Effector CD8-positive, alpha-beta T cell (primary cell): ENCODE measurements around the gene PER2.

Experiments
- DNase-seq: peaks from one replicate; lab custom pipeline; 2025; lab: John Stamatoyannopoulos, UW

The PER2 gene

GRCh38 chr2:238247002-238247822 lies 41.2 kb downstream of the PER2 start:
- no peak for DNase-seq

DNA sequence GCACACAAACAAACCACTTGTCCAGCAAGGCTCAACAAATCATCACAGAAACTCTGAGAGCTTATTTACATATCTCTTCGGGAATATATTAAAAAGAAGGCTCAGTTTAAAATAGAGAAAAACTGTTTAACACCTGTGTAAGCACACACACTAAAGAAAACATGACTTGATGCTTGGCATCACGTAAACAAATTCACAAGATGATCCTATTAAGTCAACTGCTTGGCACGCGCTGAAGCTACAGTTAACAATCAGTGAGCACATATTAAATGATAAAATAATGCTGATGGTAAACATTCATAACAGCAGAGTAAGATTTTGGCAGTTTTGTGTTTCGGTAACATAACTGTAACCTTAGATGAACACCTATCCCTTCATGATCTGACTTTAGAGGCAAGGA lies 44.3 kb downstream of the PER2 start:
- no peak for DNase-seq

DNA sequence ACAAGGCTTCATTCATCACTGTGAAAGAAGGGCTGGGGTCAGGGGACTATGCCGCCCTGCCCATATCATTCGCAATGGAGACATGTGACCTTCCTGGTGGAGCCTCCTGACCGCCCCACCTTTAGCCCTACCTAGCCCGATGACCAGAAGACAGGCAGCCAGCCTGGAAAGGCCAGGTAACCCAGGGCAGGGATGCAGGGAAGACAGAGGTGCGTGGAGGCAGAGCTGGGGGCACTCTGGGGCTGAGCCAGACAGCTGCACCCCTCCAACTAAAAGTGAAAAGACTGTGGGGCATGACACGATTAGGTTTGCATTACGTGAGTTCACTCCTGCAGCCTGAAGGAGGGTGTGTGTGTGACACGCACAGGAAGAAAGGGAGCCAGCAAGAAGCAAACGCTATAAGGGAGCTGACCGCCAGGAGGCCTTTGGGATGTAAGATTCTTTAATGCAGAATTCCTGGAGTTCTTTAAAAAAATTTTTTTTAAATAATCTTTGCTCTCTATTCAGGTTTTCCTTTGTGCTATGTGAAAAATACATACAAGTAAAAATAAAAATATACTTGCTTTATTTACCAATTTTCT lies 44.8 kb downstream of the PER2 start:
- DNase-seq: no peak

DNA sequence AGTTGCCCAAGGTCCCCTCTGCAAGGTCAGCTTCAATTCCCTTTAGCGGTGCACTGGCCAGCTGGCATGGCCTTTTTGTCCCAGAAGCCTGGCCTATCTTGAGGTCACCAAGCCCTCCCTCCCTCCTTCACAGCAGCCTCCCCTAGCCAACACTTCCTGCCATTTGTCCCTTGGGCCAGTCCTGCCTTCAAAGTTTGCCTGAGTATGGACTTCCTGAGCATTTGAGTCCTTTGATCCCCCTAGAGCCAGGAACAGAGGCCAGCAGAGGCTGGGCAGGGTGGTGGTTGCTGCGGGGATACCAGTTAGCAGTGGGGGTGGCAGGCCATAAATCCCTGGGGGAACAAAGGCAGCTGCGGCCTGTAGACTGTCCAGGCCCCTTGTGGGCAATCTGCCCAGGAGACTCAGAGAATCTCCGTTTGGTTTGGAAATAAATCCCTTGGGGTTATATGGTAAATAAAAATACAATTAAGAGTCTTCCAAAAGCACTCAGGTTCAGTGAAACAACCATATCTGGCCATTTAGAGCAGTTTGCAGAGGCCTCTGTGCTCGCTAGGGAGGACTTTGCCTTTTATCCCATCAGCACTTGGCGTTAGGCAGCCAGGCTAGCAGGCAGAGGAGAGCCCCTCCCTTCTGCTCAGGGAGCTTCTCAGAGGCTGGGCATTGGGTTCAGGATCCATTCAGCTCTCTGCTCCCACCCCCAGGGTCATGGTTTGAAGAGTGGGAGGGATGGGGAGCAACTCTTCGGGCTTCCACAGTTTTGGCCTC lies 45.5 kb downstream of the PER2 start:
- DNase-seq: no peak

- DNase-seq: no peak
These were observed 46.4 kb downstream of the PER2 start for GRCh38 chr2:238241970-238242369.

- no peak for DNase-seq
These were observed 47.4 kb downstream of the PER2 start for GRCh38 chr2:238240757-238241711.

DNA sequence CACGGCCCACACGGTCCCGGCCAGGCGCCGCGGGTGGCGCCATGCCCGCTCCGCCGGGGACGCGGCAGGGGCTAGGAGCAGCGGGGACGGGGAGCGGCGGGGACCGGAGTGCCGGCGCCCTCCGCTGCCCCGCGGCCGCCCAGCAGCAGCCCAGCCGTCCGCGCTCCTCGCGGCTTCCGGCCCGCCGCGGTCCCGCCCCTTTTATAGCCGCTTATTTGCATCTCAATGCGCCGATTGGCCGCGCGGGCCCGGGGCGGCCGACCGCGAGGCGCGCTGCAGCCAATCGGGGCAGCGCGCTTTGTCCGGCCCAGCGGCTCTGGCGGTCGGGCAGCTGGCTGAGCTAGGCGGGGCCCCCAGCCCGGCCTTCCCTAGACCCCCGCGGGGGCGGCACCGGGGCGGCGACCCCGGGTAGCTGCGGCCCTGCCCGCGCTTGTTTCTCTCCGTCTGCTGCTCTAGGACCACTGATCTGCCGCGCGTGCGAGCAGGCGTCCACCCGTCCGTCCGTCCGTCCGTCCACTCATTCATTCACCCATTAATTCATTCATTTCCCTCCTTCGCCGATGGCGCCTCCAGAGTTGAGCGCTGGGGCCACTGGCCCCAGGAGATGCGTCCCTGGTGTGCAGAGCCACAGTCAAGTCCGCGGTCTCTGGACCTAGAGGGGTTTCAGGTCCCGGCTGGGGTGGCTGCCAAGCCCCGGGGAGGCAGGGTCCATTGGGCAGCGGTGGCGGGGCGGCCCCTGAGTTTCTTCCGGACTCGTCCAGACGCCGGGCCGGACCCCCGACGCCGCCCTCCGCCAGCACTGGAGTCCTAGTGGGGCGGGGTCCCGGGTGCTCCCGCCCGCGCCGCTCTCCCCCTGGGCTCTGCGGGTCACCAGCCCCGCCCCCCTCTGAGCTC lies 48.3 kb downstream of the PER2 start, which contains the start of gene HES6:
TSS of gene HES6 (minus strand) at position 176 of the 894 bp plus-strand sequence. CDS start at position 43, 133 bp downstream.
- DNase-seq: peak; percentile 58

DNA sequence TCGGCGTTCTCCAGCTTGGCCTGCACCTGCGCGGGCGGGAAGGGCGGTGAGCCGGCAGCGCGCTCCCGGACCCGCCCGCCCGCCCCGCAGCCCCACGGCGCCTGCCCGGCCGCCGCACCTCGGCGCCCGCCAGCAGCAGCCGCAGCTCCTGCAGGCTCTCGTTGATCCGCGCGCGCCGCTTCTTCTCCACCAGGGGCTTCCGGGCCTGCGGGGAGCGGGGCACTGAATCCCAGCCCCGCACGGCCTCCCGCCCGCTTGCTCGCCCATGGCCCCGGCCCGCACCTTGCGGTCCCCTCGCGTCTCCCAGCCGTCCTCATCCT lies 48.9 kb downstream of the PER2 start:
- peak; percentile 32 for DNase-seq

DNA sequence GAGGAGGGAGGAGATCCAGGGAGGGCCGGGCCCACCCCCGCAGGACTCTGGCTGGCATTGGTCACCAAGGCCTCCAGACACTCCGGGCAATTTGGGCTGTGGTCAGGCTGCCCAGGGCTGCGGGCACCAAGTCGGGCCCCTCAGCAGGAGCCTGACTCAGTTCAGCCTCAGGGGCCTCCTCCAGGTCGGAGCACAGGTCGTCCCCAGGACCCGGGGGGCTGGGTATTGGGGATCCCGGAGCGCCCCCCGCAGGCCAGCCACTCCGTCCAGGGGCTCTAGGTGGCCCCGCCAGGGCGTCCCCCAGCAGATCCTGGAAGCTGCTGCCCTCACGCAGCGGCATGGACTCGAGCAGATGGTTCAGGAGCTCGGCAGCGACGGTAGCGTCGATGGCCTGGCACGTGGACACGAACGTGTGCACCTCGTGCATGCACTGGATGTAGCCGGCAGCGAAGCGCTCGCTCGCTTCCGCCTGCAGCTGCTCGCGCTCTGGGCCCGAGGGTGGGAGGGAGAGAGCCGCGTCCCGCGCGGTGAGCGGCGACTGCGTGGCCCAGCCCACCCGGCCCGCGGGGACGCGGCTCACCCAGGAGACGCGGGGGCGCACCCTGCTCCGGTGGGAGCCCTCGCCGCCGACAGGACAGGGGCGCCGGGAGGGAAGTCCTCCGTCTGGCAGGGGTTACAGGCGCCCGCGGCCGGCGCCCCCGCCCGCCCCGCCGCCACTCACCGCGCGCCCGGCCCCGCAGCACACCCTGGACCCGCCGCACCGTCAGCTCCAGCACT lies 49.5 kb downstream of the PER2 start:
- DNase-seq: peak; percentile 27

- DNase-seq: no peak
These were observed 50.1 kb downstream of the PER2 start for GRCh38 chr2:238238311-238238765.

DNA sequence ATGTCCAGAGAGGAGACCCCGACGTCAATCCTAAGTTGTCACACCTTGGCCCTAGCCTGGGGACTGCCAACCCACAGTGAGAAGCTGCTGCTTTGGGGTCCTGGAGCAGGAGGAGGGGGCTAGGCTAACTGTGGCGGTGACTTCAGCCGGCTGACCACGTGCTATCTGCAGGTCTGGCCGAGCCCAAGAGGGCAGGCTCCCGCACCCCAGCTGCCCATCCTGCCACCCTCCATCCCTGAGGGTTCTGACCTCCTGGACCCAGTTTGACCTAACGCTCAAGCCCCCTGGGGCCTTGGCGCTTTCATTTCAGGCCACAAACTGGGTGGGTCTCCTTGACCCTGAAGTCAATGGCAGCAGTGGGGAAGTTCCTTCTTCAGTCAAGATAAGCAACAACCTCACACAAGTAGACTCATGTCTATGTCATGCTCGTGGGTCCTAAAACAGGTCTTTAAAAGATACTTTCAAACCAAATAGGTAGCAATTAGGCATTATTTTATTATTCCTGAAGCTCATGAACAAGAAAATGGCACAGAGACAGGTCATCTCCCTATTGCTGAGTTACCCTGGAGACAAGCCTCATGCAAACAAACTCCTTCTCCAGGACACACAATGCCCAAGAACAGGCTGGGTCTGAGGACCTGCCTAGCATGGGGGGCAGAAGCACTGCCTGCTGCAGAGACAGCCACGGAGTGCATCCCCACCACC lies 50.8 kb downstream of the PER2 start:
- no peak for DNase-seq

DNA sequence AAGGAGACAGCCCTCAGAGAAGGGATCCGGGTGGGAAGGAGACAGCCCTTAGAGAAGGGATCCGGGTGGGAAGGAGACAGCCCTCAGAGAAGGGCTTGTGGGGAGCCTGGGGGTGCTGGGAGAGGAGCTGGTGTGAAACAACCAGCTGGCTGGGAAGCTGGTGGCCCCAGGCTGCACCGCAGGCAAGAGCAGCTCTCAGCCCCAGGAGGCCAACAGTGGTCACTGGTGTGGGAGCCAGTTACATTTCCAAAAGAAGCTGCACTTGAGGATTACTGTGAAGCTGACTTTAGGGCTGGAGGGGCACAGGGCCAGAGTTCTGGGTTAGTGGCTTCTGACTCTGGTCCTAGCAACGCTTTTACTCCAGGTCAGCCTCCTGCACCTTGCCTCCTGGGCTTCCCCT lies 51.8 kb downstream of the PER2 start:
- DNase-seq: no peak

- DNase-seq: no peak
These were observed 52.6 kb downstream of the PER2 start for GRCh38 chr2:238235856-238236255.

DNA sequence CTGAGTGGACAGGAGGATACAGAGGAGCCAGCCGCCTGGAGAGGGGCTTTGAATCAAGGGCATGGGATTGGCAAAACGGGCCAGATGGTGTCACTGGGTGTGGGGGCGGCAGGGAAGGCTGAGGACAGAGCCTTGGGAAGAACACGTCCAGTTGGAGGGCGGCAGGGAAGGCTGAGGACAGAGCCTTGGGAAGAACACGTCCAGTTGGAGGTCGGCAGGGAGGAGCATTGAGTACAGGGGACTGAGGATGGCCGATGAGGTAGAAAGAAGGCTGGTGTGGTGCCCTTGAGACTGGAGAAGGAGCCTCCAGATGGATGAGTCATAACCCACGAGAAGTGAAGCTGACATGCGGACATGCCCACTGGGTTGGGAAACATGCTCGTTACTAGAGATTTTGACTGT lies 53.1 kb downstream of the PER2 start:
- no peak for DNase-seq

GRCh38 chr2:238233625-238234024 lies 54.8 kb downstream of the PER2 start:
- no peak for DNase-seq

DNA sequence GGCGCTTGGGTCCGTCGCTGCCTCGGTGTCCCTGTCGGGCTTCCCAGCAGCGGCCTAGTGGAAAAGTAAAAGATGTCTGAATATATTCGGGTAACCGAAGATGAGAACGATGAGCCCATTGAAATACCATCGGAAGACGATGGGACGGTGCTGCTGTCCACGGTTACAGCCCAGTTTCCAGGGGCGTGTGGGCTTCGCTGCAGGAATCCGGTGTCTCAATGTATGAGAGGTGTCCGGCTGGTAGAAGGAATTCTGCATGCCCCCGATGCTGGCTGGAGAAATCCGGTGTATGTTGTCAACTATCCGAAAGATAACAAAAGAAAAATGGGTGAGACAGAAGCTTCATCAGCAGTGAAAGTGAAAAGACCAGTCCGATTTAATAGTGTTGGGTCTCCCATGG lies 56.6 kb downstream of the PER2 start:
- no peak for DNase-seq

- DNase-seq: peak; percentile 71
These were observed 57.1 kb downstream of the PER2 start for GRCh38 chr2:238231251-238231793.

- no peak for DNase-seq
These were observed 57.7 kb downstream of the PER2 start for GRCh38 chr2:238230699-238231098.

- no peak for DNase-seq
These were observed 59.7 kb downstream of the PER2 start for GRCh38 chr2:238228700-238229099.
